ENCODE data around the gene TOP2A. TPM values are rescaled to one million over a fixed set of nuclear protein-coding genes. Genes with fewer than 3 reads are reported as not detected.

Gene TOP2A
- total RNA-seq, 1 donor from 2014 or later: 28.3 TPM

- H3K4me3 Mint-ChIP-seq (ENCODE audit: unreplicated experiment): no peak overlapping the region
- H3K9me3 Mint-ChIP-seq (ENCODE audit: unreplicated experiment): no peaks in the 10 kb centered on the region
- no peak for TF ChIP-seq CTCF (IDR thresholded peaks at IDR 0.05; ENCODE audit: unreplicated experiment)
- peaks cover 5% of the 10 kb centered on the region for H3K27me3 Mint-ChIP-seq (ENCODE audit: unreplicated experiment)
- H3K36me3 Mint-ChIP-seq (ENCODE audit: low read depth, unreplicated experiment): no peaks in the 10 kb centered on the region
- H3K4me1 Mint-ChIP-seq (ENCODE audit: unreplicated experiment): peaks cover 14% of the 10 kb centered on the region
- H3K27ac Mint-ChIP-seq (ENCODE audit: unreplicated experiment): no peak overlapping the region
- DNase-seq (ENCODE audit: low spot score): no peak
Measured at GRCh38 chr17:40436636-40437035, 18.9 kb upstream of the TOP2A start.

GRCh38 chr17:40433551-40434415 is 16.1 kb upstream of the TOP2A start:
- Mint-ChIP-seq H3K27ac (ENCODE audit: unreplicated experiment) (no peak overlapping the region), H3K4me1 (ENCODE audit: unreplicated experiment) (peaks cover 3% of the 10 kb centered on the region), H3K36me3 (ENCODE audit: low read depth, unreplicated experiment) (peaks cover 5% of the 10 kb centered on the region), H3K27me3 (ENCODE audit: unreplicated experiment) (peaks cover 2% of the 10 kb centered on the region), H3K4me3 (ENCODE audit: unreplicated experiment) (no peak overlapping the region), H3K9me3 (ENCODE audit: unreplicated experiment) (no peaks in the 10 kb centered on the region)
- DNase-seq (ENCODE audit: low spot score): peak; percentile 48
- TF ChIP-seq CTCF (IDR thresholded peaks at IDR 0.05; ENCODE audit: unreplicated experiment): peak; percentile 74

GRCh38 chr17:40432864-40433528 is 15.3 kb upstream of the TOP2A start:
- no peak for TF ChIP-seq CTCF (IDR thresholded peaks at IDR 0.05; ENCODE audit: unreplicated experiment)
- Mint-ChIP-seq H3K36me3 (ENCODE audit: low read depth, unreplicated experiment) (peaks cover 6% of the 10 kb centered on the region), H3K4me3 (ENCODE audit: unreplicated experiment) (no peak overlapping the region), H3K27ac (ENCODE audit: unreplicated experiment) (no peak overlapping the region), H3K9me3 (ENCODE audit: unreplicated experiment) (peaks cover 2% of the 10 kb centered on the region), H3K27me3 (ENCODE audit: unreplicated experiment) (peaks cover 2% of the 10 kb centered on the region), H3K4me1 (ENCODE audit: unreplicated experiment) (peaks cover 3% of the 10 kb centered on the region)
- DNase-seq (ENCODE audit: low spot score): no peak

- no peak overlapping the region for H3K27ac Mint-ChIP-seq (ENCODE audit: unreplicated experiment)
- H3K36me3 Mint-ChIP-seq (ENCODE audit: low read depth, unreplicated experiment): peaks cover 8% of the 10 kb centered on the region
- no peak for DNase-seq (ENCODE audit: low spot score)
- peaks cover 2% of the 10 kb centered on the region for H3K27me3 Mint-ChIP-seq (ENCODE audit: unreplicated experiment)
- H3K9me3 Mint-ChIP-seq (ENCODE audit: unreplicated experiment): peaks cover 6% of the 10 kb centered on the region
- H3K4me1 Mint-ChIP-seq (ENCODE audit: unreplicated experiment): peaks cover 8% of the 10 kb centered on the region
- no peak overlapping the region for H3K4me3 Mint-ChIP-seq (ENCODE audit: unreplicated experiment)
- TF ChIP-seq CTCF (IDR thresholded peaks at IDR 0.05; ENCODE audit: unreplicated experiment): no peak
Measured at GRCh38 chr17:40431231-40431602, 13.5 kb upstream of the TOP2A start.
